Breast epithelium (tissue), 3 donors: Measurements from ENCODE around the gene PARP4.

Experiments
- CTCF ChIP-seq, 3 donors: fragments of 450-650 bp; IDR thresholded peaks; one replicate each; pipeline ENCODE4 v1.5.1; 2016 to 2017; ENCODE audit warnings: antibody characterized with exemption in 3 of 3, mild to moderate bottlenecking in 3 of 3, moderate library complexity in 3 of 3
- POLR2A ChIP-seq: fragments of 450-650 bp; IDR thresholded peaks from one replicate; pipeline ENCODE4 v1.6.1; 2016; ENCODE audit warnings: antibody characterized with exemption, mild to moderate bottlenecking, moderate library complexity
- POLR2AphosphoS5 ChIP-seq, 3 donors: sonication (generic); formaldehyde crosslinking; IDR thresholded peaks; one replicate each; pipeline ENCODE4 v1.6.1; 2017; ENCODE audit warnings: antibody characterized with exemption in 3 of 3

- TF ChIP-seq CTCF (IDR thresholded peaks at IDR 0.05), result no peak
- no peak for TF ChIP-seq POLR2A
- TF ChIP-seq POLR2AphosphoS5 (IDR thresholded peaks at IDR 0.05), result no peak
Measured at GRCh38 chr13:24385902-24386301, 126.7 kb downstream of the PARP4 start.
